H1 (cell line): Measurements from ENCODE around the gene SLC39A11. TPM values are rescaled to one million over a fixed set of nuclear protein-coding genes. Genes with fewer than 3 reads are reported as not detected.

Experiments used
- CTCF ChIA-PET: fragments of 300-600 bp; sonication (Branson Sonifier 250); formaldehyde crosslinking; loops from one replicate; lab custom pipeline; 2021; ENCODE audit not compliant: partially characterized antibody; lab: Charles Lee
- POLR2A ChIA-PET: fragments of 300-600 bp; sonication (Branson Sonifier 250); formaldehyde crosslinking; loops from one replicate; lab custom pipeline; 2021; ENCODE audit warnings: inconsistent platforms; ENCODE audit not compliant: partially characterized antibody; lab: Charles Lee
- DNase-seq, 2 experiments: peaks; one replicate each; pipeline versions ENCODE4 v3.0.0 to v3.0.0-alpha.2; 2010 to 2022; ENCODE audit warnings: low spot score in 2 of 2, low read depth in 1 of 2, mixed read lengths in 1 of 2
- FAIRE-seq: peaks from 2 replicates; lab custom pipeline; 2011; peaks lifted over from hg19 to GRCh38; lab: Jason Lieb, UNC
- H2AFZ ChIP-seq: 2 replicates; pipeline ENCODE4 v1.8.1; 2012; ENCODE audit warnings: low read length, inconsistent platforms
- H2AK5ac ChIP-seq: 2 replicates; pipeline ENCODE4 v1.6.1; 2013; ENCODE audit warnings: low read depth, low read length
- H2BK120ac ChIP-seq: replicated peaks from 2 replicates; pipeline ENCODE3; 2013; ENCODE audit warnings: low read depth, low read length, inconsistent platforms
- H2BK12ac ChIP-seq: 2 replicates; pipeline ENCODE4 v1.6.1; 2013; ENCODE audit warnings: low read depth, low read length
- H2BK15ac ChIP-seq: 2 replicates; pipeline ENCODE4 v1.6.1; 2013; ENCODE audit warnings: low read length
- H2BK20ac ChIP-seq: 2 replicates; pipeline ENCODE4 v1.6.1; 2013; ENCODE audit warnings: low read length
- H2BK5ac ChIP-seq: 2 replicates; pipeline ENCODE4 v1.6.1; 2013; ENCODE audit warnings: low read depth, low read length
- H3K14ac ChIP-seq: 2 replicates; pipeline ENCODE4 v1.6.1; 2013; ENCODE audit warnings: inconsistent platforms; ENCODE audit not compliant: insufficient read length
- H3K18ac ChIP-seq: 2 replicates; pipeline ENCODE4 v1.6.1; 2013; ENCODE audit warnings: low read length; ENCODE audit errors: extremely low read depth
- H3K23ac ChIP-seq: 2 replicates; pipeline ENCODE4 v1.6.1; 2013; ENCODE audit warnings: inconsistent platforms; ENCODE audit not compliant: insufficient read length
- H3K23me2 ChIP-seq: 2 replicates; pipeline ENCODE4 v1.6.1; 2013; ENCODE audit warnings: low read depth, low read length
- H3K27ac ChIP-seq: 2 replicates; pipeline ENCODE4 v1.6.1; 2011; ENCODE audit warnings: low read depth, low read length, inconsistent platforms
- H3K27me3 ChIP-seq, 4 experiments: replicated peaks in 1 of 4; 1 replicate in 1 of 4; 2 replicates in 3 of 4; pipeline versions ENCODE4 v1.6.1 to v1.8.1; 2011 to 2013; ENCODE audit warnings: low read length in 3 of 4, mild to moderate bottlenecking in 3 of 4, inconsistent platforms in 2 of 4, mixed read lengths in 2 of 4, moderate library complexity in 1 of 4; ENCODE audit not compliant: control insufficient read depth in 3 of 4, insufficient read depth in 3 of 4; ENCODE audit errors: extremely low read depth in 1 of 4
- H3K36me3 ChIP-seq, 4 experiments: 2 replicates each; pipeline versions ENCODE4 v1.6.1 to v1.8.1; 2011 to 2013; ENCODE audit warnings: mild to moderate bottlenecking in 4 of 4, low read length in 3 of 4, moderate library complexity in 2 of 4, control low read depth in 1 of 4, inconsistent platforms in 1 of 4; ENCODE audit not compliant: insufficient read depth in 4 of 4, control insufficient read depth in 2 of 4
- H3K4ac ChIP-seq: replicated peaks from 2 replicates; pipeline ENCODE3; 2013; ENCODE audit warnings: low read length, low read depth, mixed read lengths, inconsistent platforms; ENCODE audit not compliant: insufficient read length
- H3K4me1 ChIP-seq, 4 experiments: replicated peaks in 1 of 4; 1 replicate in 1 of 4; 2 replicates in 3 of 4; pipeline versions ENCODE4 v1.6.1 to v1.8.1; 2011 to 2013; ENCODE audit warnings: low read length in 3 of 4, inconsistent platforms in 2 of 4, mixed read lengths in 1 of 4; ENCODE audit not compliant: insufficient read depth in 4 of 4, control insufficient read depth in 3 of 4
- H3K4me2 ChIP-seq, 2 experiments: 2 replicates each; pipeline versions ENCODE4 v1.6.1 to v1.8.1; 2011 to 2013; ENCODE audit warnings: low read depth in 2 of 2, low read length in 2 of 2, control low read depth in 1 of 2, inconsistent platforms in 1 of 2, mild to moderate bottlenecking in 1 of 2; ENCODE audit not compliant: insufficient read depth in 1 of 2
- H3K4me3 ChIP-seq, 4 experiments: fragments of 200-600, 300-600 bp in 1 of 4; sonication (generic), shearing (Covaris generic), sonication (Bioruptor Twin) in 1 of 4; 2 replicates each; pipeline versions ENCODE4 v1.5.1 to v1.8.1; 2011 to 2016; ENCODE audit warnings: low read length in 4 of 4, low read depth in 3 of 4, control low read depth in 2 of 4, inconsistent platforms in 2 of 4, mild to moderate bottlenecking in 2 of 4, mixed read lengths in 1 of 4, moderate library complexity in 1 of 4; ENCODE audit not compliant: insufficient read depth in 2 of 4; ENCODE audit errors: extremely low read depth in 1 of 4
- H3K56ac ChIP-seq: replicated peaks from 2 replicates; pipeline ENCODE3; 2013; ENCODE audit warnings: low read depth, mild to moderate bottlenecking, mixed read lengths, low read length, inconsistent platforms; ENCODE audit not compliant: insufficient read length
- H3K79me1 ChIP-seq: 2 replicates; pipeline ENCODE4 v1.6.1; 2013; ENCODE audit warnings: low read depth, low read length, control low read depth
- H3K79me2 ChIP-seq, 2 experiments: 2 replicates each; pipeline versions ENCODE4 v1.6.1 to v1.8.1; 2012 to 2013; ENCODE audit warnings: low read length in 2 of 2, mild to moderate bottlenecking in 2 of 2, inconsistent platforms in 1 of 2; ENCODE audit not compliant: insufficient read depth in 2 of 2, control insufficient read depth in 1 of 2
- H3K9ac ChIP-seq, 4 experiments: replicated peaks in 1 of 4; 1 replicate in 1 of 4; 2 replicates in 3 of 4; pipeline versions ENCODE4 v1.6.1 to v1.8.1; 2011 to 2013; ENCODE audit warnings: low read depth in 3 of 4, low read length in 3 of 4, control low read depth in 2 of 4, mild to moderate bottlenecking in 2 of 4, moderate library complexity in 2 of 4, inconsistent platforms in 1 of 4; ENCODE audit errors: extremely low read depth in 1 of 4
- H3K9me3 ChIP-seq, 2 experiments: 2 replicates each; pipeline versions ENCODE4 v1.6.1 to v1.8.1; 2012 to 2013; ENCODE audit warnings: mild to moderate bottlenecking in 2 of 2, moderate library complexity in 2 of 2, control low read depth in 1 of 2, inconsistent platforms in 1 of 2, low read depth in 1 of 2, low read length in 1 of 2, mixed read lengths in 1 of 2; ENCODE audit not compliant: insufficient read depth in 2 of 2
- H4K20me1 ChIP-seq, 2 experiments: replicated peaks in 1 of 2; 2 replicates each; pipeline versions ENCODE3 to v1.8.1; 2011 to 2013; ENCODE audit warnings: inconsistent platforms in 2 of 2, low read length in 2 of 2, mild to moderate bottlenecking in 1 of 2; ENCODE audit not compliant: insufficient read depth in 2 of 2, control insufficient read depth in 1 of 2
- H4K5ac ChIP-seq: 2 replicates; pipeline ENCODE4 v1.6.1; 2013; ENCODE audit warnings: low read length, low read depth, mixed read lengths, inconsistent platforms; ENCODE audit not compliant: insufficient read length
- H4K8ac ChIP-seq: 2 replicates; pipeline ENCODE4 v1.8.0; 2013; ENCODE audit warnings: mild to moderate bottlenecking, moderate library complexity, low read length, inconsistent platforms; ENCODE audit not compliant: insufficient read depth; ENCODE audit errors: extremely low read depth
- H4K91ac ChIP-seq: replicated peaks from 2 replicates; pipeline ENCODE3; 2013; ENCODE audit warnings: low read length, mixed read lengths, inconsistent platforms; ENCODE audit not compliant: insufficient read length
- WGBS, 2 experiments: shearing (Covaris generic) in 1 of 2; methylation state at CpG; one replicate each; pipeline versions ENCODE4 v1.1.6 to v1.1.7; 2013 to 2015; ENCODE audit warnings: low lambda C conversion rate in 2 of 2, mixed read lengths in 2 of 2, inconsistent platforms in 1 of 2, low coverage in 1 of 2, missing lambda C conversion rate in 1 of 2; ENCODE audit not compliant: insufficient replicate concordance in 2 of 2, insufficient coverage in 1 of 2, insufficient read length in 1 of 2; ENCODE audit errors: extremely low coverage in 1 of 2, missing lambda C conversion rate in 1 of 2; 5-methylcytosine and 5-hydroxymethylcytosine counted together
- polyA plus RNA-seq, 7 experiments: library from polyadenylated mRNA; depleted of rRNA in 3 of 7; stranded (reverse) in 5 of 7; unstranded in 2 of 7; fragments of >200 nt in 5 of 7; fragments of 200-250 nt in 2 of 7; gene quantifications; 1 replicate in 5 of 7; 2 replicates in 1 of 7; 4 replicates in 1 of 7; pipeline versions ENCODE4 v1.2.1 to v1.2.3, GENCODE V29; 2011 to 2013; ENCODE audit warnings: missing spikeins in 2 of 7, mixed read lengths in 2 of 7
- total RNA-seq: library from RNA; stranded (reverse); fragmentation: NEBNext Ultra II Directional; extraction: Animal tissue kit (Norgen Biotek cat#: 25700); gene quantifications from 2 replicates; pipeline ENCODE4 v1.2.1, GENCODE V29; 2021

SLC39A11 gene
- total and polyA plus RNA-seq, 2 of the 8 experiments (the other 6 are each of a cell fraction or from before 2014, with no cell fraction given), result 12.2 to 19.6 TPM

DNA sequence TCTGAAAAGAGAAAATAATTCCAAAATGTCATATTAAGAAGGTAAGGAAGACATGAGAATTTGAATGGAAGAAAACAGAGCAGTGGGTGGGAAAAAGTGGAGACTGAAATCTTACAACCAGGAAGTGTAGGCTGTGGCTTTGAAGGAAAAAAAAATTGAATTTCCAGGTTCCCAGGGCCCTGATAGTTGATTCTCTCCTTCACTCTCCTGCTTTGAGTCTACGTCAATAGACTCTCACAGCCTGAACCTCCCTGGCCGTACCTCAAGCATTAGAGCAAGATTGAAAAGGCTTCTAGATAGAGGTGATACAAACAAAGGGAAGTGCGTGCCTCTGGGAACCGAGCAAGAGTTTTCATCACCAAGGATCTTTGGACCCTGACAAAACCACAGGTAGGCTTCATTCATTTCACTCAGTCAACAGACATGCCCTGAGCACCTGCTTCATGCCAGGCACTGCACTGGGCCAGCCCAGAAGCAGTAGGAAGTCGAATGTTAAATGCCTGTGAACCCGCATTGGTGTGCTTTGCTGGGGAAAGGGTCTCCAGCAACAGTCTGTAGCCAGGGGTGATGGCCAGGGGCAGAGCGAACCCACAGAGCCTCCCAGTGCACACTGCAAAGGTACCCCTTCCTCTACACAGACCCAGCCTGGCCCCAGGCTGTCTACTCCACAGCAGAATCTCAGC is 163.9 kb downstream of the SLC39A11 start:
- FAIRE-seq (no peak), DNase-seq (no peak)
- Histone ChIP-seq H3K27ac (no peak overlapping the region), H3K4me3 (no peak overlapping the region), H3K36me3 (no peaks in the 10 kb centered on the region), H2BK12ac (no peak overlapping the region), H3K9ac (no peak overlapping the region), H4K91ac (no peak overlapping the region), H3K79me1 (no peaks in the 10 kb centered on the region), H3K9me3 (no peaks in the 10 kb centered on the region), H3K4me2 (no peak overlapping the region), H3K23me2 (no peaks in the 10 kb centered on the region), H3K4me1 (no peaks in the 10 kb centered on the region), H3K4ac (no peak overlapping the region), H4K20me1 (no peaks in the 10 kb centered on the region), H3K23ac (no peak overlapping the region), H4K5ac (no peak overlapping the region), H2BK120ac (no peak overlapping the region), H3K18ac (no peak overlapping the region), H2BK5ac (no peak overlapping the region), H3K27me3 (no peaks in the 10 kb centered on the region), H2BK15ac (no peak overlapping the region), H2AK5ac (no peak overlapping the region), H4K8ac (no peak overlapping the region), H3K14ac (peak overlapping the region; percentile 11), H2AFZ (no peak overlapping the region), H2BK20ac (no peak overlapping the region), H3K56ac (no peak overlapping the region), H3K79me2 (no peaks in the 10 kb centered on the region)
- POLR2A ChIA-PET, result no interaction called here
- CTCF ChIA-PET, result interaction anchor here (0.6 kb wide), 1 partner anchor 201 kb away, joined by 3 read pairs; no protein-coding TSS in a partner anchor
- WGBS, 2 experiments, result 91% methylated on average over 7 of the region's 7 CpGs; no CpG with 5 or more reads in 1 of the 2 experiments
